H1 (cell line): Measurements from ENCODE around the gene TFE3. TPM values are rescaled to one million over a fixed set of nuclear protein-coding genes. Genes with fewer than 3 reads are reported as not detected.

Source experiments
- CBX5 ChIP-seq: fragments of 300-800, 300-1000 bp; sonication (generic); IDR thresholded peaks from 2 replicates; pipeline ENCODE4 v1.7.1; 2016; ENCODE audit warnings: antibody characterized with exemption, low read length, low read depth
- CTBP2 ChIP-seq: IDR thresholded peaks from 2 replicates; pipeline ENCODE4 v1.7.0; 2011; ENCODE audit warnings: borderline replicate concordance, mild to moderate bottlenecking, moderate library complexity, mixed read lengths, low read length; ENCODE audit not compliant: insufficient read depth, insufficient read length
- SP4 ChIP-seq: IDR thresholded peaks from 2 replicates; pipeline ENCODE4 v1.6.1; 2012; ENCODE audit warnings: low read length, inconsistent platforms
- polyA plus RNA-seq, 7 experiments: library from polyadenylated mRNA; depleted of rRNA in 3 of 7; stranded (reverse) in 5 of 7; unstranded in 2 of 7; fragments of >200 nt in 5 of 7; fragments of 200-250 nt in 2 of 7; gene quantifications; 1 replicate in 5 of 7; 2 replicates in 1 of 7; 4 replicates in 1 of 7; pipeline versions ENCODE4 v1.2.1 to v1.2.3, GENCODE V29; 2011 to 2013; ENCODE audit warnings: missing spikeins in 2 of 7, mixed read lengths in 2 of 7
- total RNA-seq: library from RNA; stranded (reverse); fragmentation: NEBNext Ultra II Directional; extraction: Animal tissue kit (Norgen Biotek cat#: 25700); gene quantifications from 2 replicates; pipeline ENCODE4 v1.2.1, GENCODE V29; 2021
- TF ChIP-seq, protein P1 (sequence below): fragments of 300-600 bp; sonication (generic); IDR thresholded peaks from 2 replicates; pipeline ENCODE4 v1.7.1; 2012; ENCODE audit warnings: low read length, moderate library complexity, mild to moderate bottlenecking, inconsistent platforms; ENCODE audit not compliant: insufficient replicate concordance
- TF ChIP-seq, protein P2 (sequence below): IDR thresholded peaks from 2 replicates; pipeline ENCODE4 v1.6.1; 2012; ENCODE audit warnings: inconsistent platforms

The TFE3 gene
- total and polyA plus RNA-seq, 2 of the 8 experiments (the other 6 are each of a cell fraction or from before 2014, with no cell fraction given) = 33.7 to 52.9 TPM

DNA sequence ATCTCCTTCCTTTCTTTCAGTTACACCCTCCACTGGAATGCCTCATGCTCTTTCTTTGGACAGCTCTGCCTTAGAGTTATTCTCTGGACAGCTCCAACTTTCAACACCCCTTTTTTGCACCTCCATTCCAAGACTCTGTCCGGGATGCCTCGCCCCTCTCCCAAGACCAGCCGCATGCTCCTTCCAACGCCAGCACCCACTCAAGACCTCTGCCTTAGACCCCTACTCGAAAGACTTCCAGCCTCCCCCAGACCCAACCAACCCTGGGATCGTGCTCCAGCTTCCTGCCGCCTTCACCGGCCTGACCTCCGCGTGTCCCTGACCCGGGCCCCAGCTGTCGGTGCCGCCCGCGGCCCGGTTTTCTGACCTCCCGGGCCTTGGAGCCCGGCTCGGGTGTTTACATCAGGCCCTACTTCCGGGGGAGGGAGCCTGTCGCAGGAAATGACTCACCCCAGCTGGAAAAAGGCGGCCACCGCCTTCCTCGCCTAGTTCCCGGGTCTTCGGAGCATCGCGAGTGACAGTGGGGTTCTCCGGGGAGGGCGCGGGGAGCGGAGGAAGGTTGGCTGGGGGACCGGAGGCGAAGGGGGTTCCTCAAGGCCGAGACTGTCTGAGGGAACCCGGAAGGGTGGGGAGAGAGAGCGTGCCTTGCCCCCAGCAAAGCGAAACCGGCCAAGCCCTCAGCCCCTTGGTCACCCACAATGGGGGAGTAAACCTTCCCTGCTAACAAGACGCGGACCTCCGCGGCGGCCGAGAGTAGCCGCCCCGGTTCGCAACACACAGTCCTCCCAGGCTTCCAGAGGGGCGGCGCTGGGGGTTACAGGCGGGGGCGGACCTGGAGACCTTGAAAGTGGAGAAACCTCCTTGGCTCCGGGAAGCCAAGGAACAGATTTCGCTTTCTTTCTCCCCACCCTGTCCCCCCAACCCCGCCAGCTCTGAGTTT, 36.6 kb upstream of the TFE3 start, which contains the start of gene WDR45 (continued):
- TF ChIP-seq, protein P1, sequence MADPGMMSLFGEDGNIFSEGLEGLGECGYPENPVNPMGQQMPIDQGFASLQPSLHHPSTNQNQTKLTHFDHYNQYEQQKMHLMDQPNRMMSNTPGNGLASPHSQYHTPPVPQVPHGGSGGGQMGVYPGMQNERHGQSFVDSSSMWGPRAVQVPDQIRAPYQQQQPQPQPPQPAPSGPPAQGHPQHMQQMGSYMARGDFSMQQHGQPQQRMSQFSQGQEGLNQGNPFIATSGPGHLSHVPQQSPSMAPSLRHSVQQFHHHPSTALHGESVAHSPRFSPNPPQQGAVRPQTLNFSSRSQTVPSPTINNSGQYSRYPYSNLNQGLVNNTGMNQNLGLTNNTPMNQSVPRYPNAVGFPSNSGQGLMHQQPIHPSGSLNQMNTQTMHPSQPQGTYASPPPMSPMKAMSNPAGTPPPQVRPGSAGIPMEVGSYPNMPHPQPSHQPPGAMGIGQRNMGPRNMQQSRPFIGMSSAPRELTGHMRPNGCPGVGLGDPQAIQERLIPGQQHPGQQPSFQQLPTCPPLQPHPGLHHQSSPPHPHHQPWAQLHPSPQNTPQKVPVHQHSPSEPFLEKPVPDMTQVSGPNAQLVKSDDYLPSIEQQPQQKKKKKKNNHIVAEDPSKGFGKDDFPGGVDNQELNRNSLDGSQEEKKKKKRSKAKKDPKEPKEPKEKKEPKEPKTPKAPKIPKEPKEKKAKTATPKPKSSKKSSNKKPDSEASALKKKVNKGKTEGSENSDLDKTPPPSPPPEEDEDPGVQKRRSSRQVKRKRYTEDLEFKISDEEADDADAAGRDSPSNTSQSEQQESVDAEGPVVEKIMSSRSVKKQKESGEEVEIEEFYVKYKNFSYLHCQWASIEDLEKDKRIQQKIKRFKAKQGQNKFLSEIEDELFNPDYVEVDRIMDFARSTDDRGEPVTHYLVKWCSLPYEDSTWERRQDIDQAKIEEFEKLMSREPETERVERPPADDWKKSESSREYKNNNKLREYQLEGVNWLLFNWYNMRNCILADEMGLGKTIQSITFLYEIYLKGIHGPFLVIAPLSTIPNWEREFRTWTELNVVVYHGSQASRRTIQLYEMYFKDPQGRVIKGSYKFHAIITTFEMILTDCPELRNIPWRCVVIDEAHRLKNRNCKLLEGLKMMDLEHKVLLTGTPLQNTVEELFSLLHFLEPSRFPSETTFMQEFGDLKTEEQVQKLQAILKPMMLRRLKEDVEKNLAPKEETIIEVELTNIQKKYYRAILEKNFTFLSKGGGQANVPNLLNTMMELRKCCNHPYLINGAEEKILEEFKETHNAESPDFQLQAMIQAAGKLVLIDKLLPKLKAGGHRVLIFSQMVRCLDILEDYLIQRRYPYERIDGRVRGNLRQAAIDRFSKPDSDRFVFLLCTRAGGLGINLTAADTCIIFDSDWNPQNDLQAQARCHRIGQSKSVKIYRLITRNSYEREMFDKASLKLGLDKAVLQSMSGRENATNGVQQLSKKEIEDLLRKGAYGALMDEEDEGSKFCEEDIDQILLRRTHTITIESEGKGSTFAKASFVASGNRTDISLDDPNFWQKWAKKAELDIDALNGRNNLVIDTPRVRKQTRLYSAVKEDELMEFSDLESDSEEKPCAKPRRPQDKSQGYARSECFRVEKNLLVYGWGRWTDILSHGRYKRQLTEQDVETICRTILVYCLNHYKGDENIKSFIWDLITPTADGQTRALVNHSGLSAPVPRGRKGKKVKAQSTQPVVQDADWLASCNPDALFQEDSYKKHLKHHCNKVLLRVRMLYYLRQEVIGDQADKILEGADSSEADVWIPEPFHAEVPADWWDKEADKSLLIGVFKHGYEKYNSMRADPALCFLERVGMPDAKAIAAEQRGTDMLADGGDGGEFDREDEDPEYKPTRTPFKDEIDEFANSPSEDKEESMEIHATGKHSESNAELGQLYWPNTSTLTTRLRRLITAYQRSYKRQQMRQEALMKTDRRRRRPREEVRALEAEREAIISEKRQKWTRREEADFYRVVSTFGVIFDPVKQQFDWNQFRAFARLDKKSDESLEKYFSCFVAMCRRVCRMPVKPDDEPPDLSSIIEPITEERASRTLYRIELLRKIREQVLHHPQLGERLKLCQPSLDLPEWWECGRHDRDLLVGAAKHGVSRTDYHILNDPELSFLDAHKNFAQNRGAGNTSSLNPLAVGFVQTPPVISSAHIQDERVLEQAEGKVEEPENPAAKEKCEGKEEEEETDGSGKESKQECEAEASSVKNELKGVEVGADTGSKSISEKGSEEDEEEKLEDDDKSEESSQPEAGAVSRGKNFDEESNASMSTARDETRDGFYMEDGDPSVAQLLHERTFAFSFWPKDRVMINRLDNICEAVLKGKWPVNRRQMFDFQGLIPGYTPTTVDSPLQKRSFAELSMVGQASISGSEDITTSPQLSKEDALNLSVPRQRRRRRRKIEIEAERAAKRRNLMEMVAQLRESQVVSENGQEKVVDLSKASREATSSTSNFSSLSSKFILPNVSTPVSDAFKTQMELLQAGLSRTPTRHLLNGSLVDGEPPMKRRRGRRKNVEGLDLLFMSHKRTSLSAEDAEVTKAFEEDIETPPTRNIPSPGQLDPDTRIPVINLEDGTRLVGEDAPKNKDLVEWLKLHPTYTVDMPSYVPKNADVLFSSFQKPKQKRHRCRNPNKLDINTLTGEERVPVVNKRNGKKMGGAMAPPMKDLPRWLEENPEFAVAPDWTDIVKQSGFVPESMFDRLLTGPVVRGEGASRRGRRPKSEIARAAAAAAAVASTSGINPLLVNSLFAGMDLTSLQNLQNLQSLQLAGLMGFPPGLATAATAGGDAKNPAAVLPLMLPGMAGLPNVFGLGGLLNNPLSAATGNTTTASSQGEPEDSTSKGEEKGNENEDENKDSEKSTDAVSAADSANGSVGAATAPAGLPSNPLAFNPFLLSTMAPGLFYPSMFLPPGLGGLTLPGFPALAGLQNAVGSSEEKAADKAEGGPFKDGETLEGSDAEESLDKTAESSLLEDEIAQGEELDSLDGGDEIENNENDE = no peak
- TF ChIP-seq CBX5 = no peak
- TF ChIP-seq, protein P2, sequence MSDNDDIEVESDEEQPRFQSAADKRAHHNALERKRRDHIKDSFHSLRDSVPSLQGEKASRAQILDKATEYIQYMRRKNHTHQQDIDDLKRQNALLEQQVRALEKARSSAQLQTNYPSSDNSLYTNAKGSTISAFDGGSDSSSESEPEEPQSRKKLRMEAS = no peak; the same call in 1 of the 2 replicates
- TF ChIP-seq CTBP2 = no peak
- TF ChIP-seq SP4 = no peak
